ENCODE data around the gene DDT.
"Not testable (repeated sequence)": the region's sequence is repeated elsewhere in the genome, so short reads cannot be mapped to it uniquely, and the experiment has no call there.

Gene DDT

DNA sequence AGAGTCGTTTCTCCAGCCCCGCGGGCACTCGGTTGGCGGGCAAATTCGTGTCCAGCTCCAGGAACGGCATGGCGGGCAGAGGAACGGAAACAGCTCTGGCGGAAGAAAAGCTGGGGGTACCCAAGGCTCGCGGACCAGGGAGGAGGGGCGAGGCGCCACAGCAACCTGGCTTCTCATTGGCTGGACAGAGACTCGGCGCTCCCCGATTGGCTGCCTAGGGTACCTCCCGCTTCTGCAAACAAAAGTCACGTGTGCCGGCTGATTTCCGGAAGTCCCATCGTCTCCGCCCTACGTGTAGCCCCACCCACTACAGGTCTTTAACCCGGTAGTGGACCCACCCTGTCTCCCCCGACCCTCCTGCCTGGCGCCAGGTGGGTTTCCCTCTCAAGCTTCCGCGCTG, at the start of gene DDT:
TSS of gene DDT (minus strand) at position 97 of the 400 bp plus-strand sequence. CDS start at position 70, 27 bp downstream.
- DNase-seq (ENCODE audit: low read depth): not testable (repeated sequence)

DNA sequence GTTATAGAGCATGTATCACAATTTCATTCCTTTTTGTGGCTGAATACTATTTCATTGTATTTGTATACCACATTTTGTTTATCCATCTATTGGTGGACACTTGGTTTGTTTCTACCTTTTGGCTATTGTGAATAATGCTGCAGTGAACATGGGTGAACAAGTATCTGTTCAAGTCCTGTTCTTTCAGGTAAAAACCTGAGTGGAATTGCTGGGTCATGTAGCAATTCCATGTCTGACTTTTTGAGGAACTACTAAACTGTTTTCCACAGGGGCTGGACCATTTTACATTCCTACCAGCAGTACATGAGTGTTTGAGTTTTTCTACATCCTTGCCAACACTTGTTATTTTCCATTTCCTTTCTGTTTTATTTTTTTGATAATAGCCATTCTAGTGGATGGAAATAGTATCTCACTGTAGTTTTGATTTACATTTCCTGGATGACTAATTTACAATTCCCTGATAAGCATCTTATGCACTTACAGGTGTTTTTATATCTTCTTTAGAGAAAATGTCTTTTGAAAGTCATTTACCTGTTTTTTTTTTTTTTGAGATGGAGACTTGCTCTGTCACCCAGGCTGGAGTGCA, 49.1 kb upstream of the DDT start:
- no peak for DNase-seq (ENCODE audit: low read depth)

DNA sequence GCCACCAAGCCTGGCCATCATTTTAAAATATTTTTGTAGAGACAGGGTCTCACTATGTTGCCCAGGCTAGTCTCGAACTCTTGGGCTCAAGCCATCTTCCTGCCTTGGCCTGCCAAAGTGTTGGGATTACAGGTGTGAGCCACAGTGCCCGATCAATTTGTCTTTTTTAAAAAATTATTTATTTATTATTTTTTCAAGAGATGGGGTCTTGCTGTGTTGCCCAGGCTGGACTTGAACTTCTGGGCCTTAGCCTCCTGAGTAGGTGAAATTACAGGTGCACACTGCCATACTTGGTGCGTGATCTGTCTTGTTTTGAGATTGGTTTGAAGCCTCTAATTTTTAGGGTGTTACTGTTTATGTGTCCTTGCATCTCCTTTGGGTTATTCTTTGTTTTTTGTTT, 47.1 kb upstream of the DDT start:
- DNase-seq (ENCODE audit: low read depth): no peak

DNA sequence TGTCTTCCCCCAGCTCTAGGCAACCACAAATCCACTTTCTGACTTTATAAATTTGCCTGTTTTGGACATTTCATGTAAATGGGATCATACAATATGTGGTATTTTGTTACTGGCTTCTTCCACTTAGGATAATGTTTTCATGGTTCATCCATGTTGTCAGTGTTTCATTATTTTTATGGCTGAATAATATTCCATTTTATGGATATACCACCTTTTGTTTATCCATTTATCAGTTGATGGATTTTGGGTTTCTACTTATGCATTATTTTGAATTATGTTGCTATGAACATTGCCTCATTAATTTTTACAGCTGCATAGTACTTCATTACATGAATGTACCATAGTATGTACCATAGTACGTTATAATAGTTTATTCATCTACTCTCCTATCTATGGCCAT, 41.9 kb upstream of the DDT start:
- no peak for DNase-seq (ENCODE audit: low read depth)

DNA sequence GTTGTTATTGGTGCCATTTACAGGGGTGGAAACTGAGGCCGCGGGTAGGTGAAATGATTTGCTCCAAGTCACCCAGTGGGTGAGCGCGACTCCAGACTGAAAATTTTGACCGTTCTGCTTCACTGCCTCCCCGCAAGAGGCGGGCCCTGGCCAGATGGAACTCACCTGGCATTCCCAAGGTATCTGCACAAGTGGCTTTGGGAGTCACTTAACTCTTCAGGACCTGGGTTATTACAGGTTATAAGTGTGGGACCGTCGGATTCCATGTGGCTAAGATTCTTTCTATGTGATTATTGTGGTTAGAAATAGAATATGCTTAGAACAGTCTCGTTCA, 37.5 kb upstream of the DDT start:
- no peak for DNase-seq (ENCODE audit: low read depth)

DNA sequence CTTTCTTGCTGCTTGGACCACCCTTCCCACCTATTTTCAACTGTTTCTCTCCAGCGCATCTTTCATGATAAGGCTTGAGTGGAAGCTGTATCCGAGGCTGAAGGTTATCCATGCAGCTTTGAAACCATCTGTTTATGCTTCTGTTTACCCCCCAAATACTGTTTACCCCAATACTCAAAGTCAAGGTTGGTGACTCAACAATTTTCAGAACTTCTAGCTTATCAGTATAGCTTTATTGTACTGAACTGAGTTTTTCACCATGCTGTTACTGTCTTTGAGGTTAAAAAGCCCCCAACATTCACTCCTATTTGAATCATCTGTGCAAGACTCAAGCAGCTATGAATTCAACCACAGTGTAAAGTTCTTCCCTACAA, 35.8 kb upstream of the DDT start:
- DNase-seq (ENCODE audit: low read depth): no peak

DNA sequence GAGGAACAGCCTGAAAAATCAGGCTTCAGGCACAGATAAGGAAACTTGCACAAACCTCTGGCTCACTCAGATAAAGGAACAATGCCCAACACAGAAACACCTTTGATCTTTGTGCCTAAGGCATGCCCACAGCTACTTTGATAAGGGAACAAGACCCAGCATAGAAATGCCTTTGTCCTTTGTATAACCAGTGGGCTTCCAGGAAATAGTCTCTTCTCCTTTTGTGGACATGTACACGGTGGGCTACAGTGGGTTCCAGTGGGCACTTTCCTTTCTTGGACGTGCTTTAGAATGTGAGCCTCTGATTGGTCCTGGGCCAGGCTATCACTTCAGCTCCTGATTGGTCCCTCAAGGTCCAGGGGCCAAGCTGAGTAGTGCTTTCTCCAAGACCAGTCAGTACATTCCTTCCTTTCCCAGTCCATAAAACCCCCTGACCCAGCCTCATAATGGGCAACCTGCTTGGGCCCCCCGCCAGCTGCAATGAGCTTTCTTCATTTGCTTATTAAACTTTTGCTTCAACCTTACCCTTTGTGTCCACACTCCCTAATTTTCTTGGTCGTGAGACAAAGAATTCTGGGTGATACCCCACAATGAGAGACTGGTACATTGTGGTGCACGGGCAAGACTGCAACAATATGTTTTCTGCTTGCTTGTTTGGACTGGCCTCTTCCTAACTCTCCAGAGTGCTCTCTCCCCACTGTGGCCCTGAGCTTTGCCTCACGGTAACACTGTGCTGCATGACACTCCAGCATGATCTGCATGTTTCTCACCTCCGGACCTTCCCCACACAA, 35.2 kb upstream of the DDT start:
- DNase-seq (ENCODE audit: low read depth): no peak

DNA sequence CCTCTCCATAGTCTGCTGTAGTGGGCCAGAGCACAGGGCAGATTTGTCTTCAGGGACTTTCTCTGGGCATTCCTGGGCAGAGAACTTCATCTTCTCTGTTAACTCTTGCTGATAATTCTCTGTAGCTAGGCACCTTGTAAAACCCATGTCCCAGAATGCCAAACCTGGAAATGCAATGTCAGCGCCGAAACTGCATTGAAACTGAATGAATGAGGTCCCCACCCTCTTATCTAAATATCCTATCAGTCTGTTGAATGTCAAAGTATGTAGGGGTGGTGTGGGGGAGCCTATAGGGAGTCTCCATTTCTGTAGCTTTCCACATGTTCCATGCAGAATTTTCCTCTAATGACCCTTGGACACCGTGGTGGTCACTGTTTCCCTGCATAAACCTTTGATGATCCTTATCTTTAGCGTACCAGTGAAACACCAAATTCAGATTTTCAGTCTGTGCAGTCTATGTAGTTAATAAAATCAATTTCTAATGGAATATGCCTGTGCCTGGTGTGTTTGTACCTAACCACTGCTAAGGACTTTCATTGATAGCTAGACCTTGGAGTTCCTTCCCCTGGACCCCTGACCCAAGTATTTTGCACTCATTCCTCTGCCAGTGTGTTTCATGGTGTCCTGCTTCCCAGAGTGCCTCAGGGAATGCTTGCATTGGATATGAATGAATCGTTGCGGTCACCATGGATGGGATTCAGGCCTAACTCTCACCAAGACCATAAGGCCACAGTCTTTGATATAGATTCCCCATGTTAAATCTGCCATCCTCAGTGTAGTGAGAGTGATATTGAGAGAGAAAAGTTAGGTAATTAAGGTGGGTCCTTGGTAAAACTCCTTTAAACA, 34.4 kb upstream of the DDT start:
- DNase-seq (ENCODE audit: low read depth): no peak

DNA sequence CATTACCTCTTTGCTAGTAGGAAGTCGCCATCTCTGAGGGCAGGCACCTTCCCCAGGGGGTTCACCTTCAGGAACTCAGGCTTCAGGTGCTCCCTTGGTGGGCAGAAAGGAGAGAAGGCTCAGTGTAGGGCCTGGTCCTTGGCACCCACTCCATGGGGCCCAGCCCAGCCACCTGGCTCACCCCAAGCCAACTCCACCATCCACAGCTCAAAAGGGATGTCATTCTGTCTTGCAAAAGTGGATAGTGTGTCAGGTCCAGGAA, 33.7 kb upstream of the DDT start:
- DNase-seq (ENCODE audit: low read depth): no peak

DNA sequence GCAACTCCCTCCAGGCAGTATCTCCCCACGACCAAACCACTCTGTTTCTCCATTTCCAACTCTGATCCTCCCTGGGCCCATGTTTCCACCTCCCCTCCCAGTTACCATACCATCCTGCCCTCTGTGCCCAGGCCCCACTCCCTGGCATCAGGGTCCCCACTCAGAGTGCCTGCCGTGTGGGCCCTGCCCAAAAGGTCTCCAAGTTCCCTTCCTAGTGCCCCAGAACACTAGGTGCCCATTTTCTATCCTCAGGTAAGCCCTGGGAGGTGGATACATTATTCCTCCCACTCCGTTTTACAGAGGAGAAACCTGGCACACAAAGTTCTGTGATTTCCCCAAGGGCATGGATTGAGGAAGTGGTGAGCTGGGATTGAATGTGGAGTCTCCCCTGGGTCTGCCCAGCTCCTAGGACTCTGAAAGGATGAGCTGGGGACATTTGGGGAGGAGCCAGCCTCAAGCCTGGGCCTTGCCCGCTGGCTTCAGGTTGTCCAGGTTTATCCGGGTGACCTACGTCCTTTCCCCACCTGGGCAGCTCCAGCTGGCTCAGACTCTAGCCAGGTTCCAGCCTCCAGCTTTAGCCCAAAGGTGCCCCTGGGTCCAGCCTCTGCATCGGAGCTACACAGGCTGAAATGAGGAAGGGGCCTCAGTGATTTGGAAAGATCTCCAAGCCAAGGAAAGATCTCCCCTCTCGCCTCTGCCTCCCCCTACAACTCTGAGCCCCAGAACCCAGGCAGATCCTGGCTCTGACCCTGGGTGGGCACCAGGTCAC, 33.2 kb upstream of the DDT start:
- DNase-seq (ENCODE audit: low read depth): no peak

DNA sequence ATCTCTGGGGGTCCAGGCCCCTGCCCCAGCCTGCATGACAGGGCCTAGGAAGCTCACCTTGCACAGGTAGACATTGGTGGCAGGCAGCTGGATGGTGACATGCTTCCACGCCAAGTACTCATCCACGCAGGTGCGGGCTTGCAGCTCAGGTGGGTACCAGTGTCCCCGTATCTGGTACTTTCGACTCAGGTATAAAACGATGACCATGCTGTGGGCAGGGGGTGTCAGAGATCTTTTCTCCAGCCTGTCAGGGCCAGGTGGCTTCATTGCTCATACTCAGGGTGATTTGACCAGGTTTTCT, 32.6 kb upstream of the DDT start:
- DNase-seq (ENCODE audit: low read depth): no peak

DNA sequence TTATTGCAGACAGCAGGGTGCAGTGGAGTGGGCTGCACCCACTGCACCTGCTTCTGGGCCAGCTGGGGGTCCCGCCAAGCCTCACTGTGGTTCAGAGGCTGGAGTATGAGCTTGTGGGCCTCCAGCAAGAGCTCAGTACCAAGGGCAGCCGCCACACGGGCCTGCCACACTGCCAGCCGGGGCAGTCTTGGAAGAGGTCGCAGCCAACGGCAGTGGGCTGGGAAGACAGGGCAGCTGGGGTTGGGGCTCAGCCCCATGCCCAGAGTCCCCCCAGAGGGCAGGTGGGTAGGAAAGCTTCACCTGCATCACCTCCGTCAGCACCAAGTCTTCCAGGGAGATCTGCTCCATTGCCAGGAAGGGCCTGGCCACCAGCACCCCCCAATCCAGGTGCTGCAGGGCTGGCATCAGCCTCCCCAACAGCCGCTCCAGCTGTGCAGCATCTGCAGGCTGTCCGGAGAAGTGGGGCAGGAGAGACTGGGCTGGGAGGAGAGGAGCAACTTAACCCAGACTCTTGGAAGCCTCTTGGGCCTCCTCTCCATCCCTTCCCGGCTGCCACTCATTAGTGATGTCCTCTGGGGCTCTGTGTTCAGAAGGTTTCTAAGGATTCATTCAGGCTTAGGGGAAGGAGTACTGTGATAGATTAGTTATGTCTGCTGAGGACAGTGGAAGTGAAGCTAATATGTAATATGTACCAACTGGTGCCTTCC, 32.1 kb upstream of the DDT start:
- DNase-seq (ENCODE audit: low read depth): no peak

DNA sequence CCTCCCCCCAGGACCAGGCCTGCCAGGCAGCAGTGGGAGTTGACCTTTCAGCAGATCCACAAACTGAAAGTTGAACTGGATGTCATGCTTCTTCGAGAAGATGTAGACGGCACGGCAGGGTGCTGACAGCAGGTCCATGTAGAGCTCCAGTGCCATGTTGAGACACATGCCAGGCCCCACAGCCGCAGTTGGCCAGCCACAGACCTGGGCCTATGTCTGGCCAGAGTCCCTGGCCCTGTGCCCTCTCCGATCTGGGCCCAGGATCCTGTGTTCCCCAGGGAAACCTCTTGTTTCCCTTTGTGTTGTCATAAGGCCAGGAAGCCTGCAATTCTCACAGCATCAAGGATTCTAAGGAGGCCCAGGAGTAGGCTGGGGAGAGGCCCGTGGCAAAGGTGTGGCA, 31.0 kb upstream of the DDT start, which contains the start of gene GSTT4:
TSS of gene GSTT4 (minus strand) at position 253 of the 400 bp plus-strand sequence. CDS start at position 156, 97 bp downstream.
- no peak for DNase-seq (ENCODE audit: low read depth)

DNA sequence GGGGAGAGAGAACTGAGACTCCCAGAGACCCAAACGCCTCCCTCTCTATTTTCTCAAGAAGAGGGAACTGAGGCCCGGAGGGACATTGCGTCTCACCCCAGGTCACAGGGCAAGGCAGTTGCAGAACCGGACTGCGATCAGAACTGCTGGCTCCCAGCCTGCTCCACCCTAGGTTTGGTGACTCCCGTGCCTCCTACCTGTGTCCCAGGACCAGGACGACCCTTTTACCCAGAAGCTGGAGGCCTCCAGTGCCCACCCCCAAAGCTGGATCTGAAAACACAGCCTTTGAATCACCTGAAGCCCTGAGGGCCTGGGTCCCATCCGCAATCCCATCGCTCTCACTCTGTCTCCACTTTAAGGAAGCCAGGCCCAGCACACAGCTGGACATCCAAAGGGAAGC, 29.6 kb upstream of the DDT start:
- DNase-seq (ENCODE audit: low read depth): no peak

DNA sequence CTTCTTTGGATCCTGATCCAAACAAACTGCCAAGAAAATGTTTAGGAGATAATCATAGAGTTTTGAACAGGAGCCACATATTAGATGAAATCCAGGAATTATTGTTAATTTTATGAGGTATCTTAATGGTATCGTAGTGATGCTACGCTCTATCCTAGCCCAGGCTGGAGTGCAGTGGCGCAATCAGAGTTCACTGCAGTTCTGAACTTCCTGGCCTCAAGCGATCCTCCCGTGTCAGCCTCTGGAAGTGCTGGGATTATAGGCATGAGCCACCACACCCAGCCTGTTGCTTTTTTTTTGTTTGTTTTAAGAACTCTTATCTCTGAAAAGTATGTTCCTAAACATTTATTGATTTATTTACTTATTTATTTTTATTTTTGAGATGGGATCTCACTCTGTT, 28.6 kb upstream of the DDT start:
- DNase-seq (ENCODE audit: low read depth): no peak

DNA sequence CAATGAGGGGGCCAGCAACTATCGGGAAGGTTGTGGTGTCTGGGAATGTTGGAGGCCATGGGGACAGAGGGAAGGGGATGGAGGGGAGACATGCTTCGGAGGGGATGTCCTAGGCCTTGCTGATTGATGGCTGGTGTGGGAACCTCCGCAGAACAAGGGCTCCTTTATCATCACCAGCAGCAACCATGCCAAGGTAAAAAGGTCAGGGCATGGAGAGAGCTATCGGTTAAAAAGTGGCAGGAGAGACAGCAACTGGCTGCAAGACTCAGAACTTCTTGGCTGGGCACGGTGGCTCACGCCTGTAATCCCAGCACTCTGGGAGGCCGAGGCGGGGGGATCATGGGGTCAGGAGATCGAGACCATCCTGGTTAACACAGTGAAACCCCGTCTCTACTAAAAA, 28.0 kb upstream of the DDT start:
- no peak for DNase-seq (ENCODE audit: low read depth)

DNA sequence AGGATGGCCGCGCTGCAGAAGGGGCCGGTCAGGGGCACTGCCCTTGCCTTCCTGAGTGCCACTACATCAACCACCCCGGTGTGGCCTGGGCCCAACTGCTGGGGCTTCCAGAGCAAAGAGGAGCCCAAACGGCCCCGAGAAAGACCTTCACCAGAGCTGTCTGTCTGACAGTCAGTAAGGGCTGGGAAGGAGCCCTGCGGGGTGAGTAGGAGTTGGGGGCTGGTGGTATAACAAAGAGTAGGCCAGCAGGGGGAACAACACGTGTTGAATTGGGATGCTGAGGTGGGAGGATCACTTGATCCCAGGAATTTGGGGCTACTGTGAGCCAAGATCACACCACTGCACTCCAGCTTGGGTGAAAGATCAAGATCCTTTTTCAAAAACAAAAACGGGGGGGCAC, 27.1 kb upstream of the DDT start:
- DNase-seq (ENCODE audit: low read depth): no peak

DNA sequence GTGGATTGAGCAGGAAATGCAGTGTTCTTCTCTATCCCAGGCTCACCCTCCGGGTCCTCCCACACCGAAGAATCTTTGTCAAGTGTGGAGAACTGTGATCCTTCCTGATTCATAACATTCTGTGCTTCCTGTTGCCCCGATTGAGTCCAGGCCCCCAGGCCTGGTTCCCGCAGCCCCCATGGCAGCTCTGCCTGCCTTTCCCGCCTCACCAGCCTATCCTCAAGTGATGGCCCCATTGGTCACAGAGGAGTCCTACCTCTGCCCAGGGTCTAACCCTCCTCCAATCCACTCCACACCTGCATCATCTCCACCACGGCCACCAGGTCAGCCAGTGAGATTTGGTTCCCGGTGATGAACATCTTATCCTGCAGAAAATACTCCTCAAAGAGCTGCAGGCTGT, 25.5 kb upstream of the DDT start:
- not testable (repeated sequence) for DNase-seq (ENCODE audit: low read depth)

DNA sequence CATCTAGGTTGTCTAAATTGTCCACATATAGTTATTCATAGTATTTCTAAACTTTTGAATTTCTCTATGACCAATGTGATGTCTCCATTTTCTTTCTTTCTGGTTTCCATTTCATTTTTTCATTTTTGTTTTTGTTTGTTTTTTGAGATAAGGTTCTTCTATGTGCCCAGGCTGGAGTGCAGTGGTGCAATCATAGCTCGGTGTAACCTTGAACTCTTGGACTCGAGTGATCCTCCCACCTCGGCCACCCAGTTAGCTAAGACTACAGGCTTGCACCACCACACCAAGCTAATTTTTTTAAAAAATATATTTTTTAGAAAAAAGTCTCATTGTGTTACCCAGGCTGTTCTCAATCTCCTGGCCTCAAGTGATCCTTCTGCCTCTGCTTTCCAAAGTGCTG, 22.9 kb upstream of the DDT start:
- no peak for DNase-seq (ENCODE audit: low read depth)

DNA sequence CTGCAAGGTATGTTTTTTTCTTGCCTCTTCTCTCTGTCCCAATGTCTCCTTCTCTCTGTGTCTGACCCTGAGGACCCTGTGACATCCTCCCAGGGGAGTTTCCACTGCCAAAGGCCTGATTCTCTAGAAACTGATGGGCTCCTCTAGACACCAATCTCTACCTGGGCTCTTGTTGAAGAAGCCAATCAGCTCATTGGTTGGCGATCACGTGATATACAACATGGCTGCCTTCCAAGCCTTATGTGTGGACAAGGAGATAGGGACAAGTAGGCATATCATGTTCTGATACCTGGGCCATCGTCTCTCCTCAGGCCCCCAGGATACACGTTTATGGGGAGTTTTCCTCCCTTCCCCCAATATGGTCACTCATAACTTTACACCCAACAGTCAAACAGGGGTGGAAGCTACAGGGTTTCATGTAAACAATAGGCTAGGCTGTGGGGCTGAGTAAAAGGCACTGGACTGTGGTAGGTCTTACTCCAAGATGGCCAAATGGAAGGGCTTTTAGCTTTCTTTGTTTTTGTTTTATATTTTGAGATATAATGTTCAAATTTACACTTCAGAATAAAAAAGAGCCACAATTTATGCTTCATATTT, 19.4 kb upstream of the DDT start:
- not testable (repeated sequence) for DNase-seq (ENCODE audit: low read depth)

DNA sequence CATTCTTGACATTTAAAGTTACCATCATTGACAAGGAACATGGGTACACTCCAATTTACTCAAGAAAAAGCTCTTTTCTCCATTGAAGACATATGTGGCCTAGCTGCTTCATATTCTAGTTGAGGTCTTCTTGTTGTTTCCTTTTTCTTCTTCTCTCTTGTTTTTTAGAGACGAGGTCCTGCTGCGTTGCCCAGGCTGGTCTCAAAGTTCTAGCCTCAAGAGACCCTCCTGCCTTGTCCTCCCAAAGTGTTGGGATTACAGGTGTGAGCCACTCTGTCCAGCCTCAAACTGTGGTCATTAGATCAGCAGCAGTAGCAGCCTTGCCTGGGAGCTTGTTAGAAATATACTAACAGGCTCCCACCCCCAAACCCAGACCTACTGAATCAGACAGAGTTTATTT, 18.8 kb upstream of the DDT start:
- DNase-seq (ENCODE audit: low read depth): not testable (repeated sequence)
